Prostate gland (tissue), 2 donors: ENCODE data around the gene ABCC4.

Source experiments
- CTCF ChIP-seq, 4 experiments: fragments of 200-600 bp in 2 of 4; fragments of 450-650 bp in 2 of 4; sonication (generic) in 2 of 4; IDR thresholded peaks; 1 replicate in 3 of 4; 2 replicates in 1 of 4; pipeline ENCODE4 v1.5.1; 2016 to 2019; ENCODE audit warnings: antibody characterized with exemption in 4 of 4, mild to moderate bottlenecking in 2 of 4, moderate library complexity in 2 of 4
- POLR2A ChIP-seq: fragments of 450-650 bp; IDR thresholded peaks from one replicate; pipeline ENCODE4 v1.6.1; 2016; ENCODE audit warnings: antibody characterized with exemption, mild to moderate bottlenecking
- POLR2AphosphoS5 ChIP-seq: sonication (generic); formaldehyde crosslinking; IDR thresholded peaks from one replicate; pipeline ENCODE4 v1.6.1; 2017; ENCODE audit warnings: antibody characterized with exemption

- TF ChIP-seq POLR2AphosphoS5 (peak; percentile 88), CTCF (IDR thresholded peaks at IDR 0.05) (no peak), POLR2A (no peak)
Observed at GRCh38 chr13:95217920-95218830, 83.1 kb downstream of the ABCC4 start.
